Erythroblast (primary cell): ENCODE measurements around the gene PLXNA1.

Experiments used
- GATA1 ChIP-seq: IDR thresholded peaks from 2 replicates; pipeline ENCODE4 v1.6.1; 2011; ENCODE audit warnings: low read depth, mild to moderate bottlenecking, control low read depth, low read length, moderate library complexity
- POLR2A ChIP-seq: IDR thresholded peaks from 2 replicates; pipeline ENCODE4 v1.6.1; 2011; ENCODE audit warnings: mild to moderate bottlenecking, low read length

GRCh38 chr3:126970921-126971320 is 12.0 kb upstream of the PLXNA1 start:
- TF ChIP-seq POLR2A (no peak), GATA1 (no peak)
